GM18502 (cell line): Measurements from ENCODE around the gene MYH14.

ENCODE experiments used
- ATAC-seq: cut with Tn5 transposase; IDR thresholded peaks from one replicate; pipeline ENCODE4 v1.9.1; 2021; ENCODE audit warnings: mild to moderate bottlenecking; ENCODE audit not compliant: unreplicated experiment, poor library complexity

The MYH14 gene

GRCh38 chr19:50252111-50252886 is 48.9 kb downstream of the MYH14 start:
- ATAC-seq = no peak

GRCh38 chr19:50252887-50253268 is 49.5 kb downstream of the MYH14 start:
- no peak for ATAC-seq

- no peak for ATAC-seq
These were observed 51.7 kb downstream of the MYH14 start for GRCh38 chr19:50255115-50255514.

- no peak for ATAC-seq
These were observed 53.7 kb downstream of the MYH14 start for GRCh38 chr19:50257141-50257540.

- no peak for ATAC-seq
These were observed 55.5 kb downstream of the MYH14 start for GRCh38 chr19:50258918-50259372.

GRCh38 chr19:50261446-50261970 is 58.1 kb downstream of the MYH14 start:
- no peak for ATAC-seq

- no peak for ATAC-seq
These were observed 59.8 kb downstream of the MYH14 start for GRCh38 chr19:50263176-50263575.

- ATAC-seq = no peak
These were observed 61.2 kb downstream of the MYH14 start for GRCh38 chr19:50264483-50265186.

- ATAC-seq = no peak
These were observed 62.6 kb downstream of the MYH14 start for GRCh38 chr19:50266041-50266440.

- ATAC-seq = no peak
These were observed 63.5 kb downstream of the MYH14 start for GRCh38 chr19:50266896-50267295.

GRCh38 chr19:50268041-50268440 is 64.6 kb downstream of the MYH14 start:
- ATAC-seq = no peak

GRCh38 chr19:50268501-50268900 is 65.1 kb downstream of the MYH14 start:
- ATAC-seq = no peak

- no peak for ATAC-seq
These were observed 66.2 kb downstream of the MYH14 start for GRCh38 chr19:50269653-50270052.

GRCh38 chr19:50272263-50272897 is 69.0 kb downstream of the MYH14 start:
- no peak for ATAC-seq

GRCh38 chr19:50273821-50274220 is 70.4 kb downstream of the MYH14 start:
- ATAC-seq = no peak

GRCh38 chr19:50275577-50276368 is 72.4 kb downstream of the MYH14 start:
- no peak for ATAC-seq

- no peak for ATAC-seq
These were observed 73.1 kb downstream of the MYH14 start for GRCh38 chr19:50276370-50277063.

- ATAC-seq = no peak
These were observed 74.7 kb downstream of the MYH14 start for GRCh38 chr19:50277966-50278580.

- ATAC-seq = no peak
These were observed 76.7 kb downstream of the MYH14 start for GRCh38 chr19:50280074-50280473.
